Fibroblast of mammary gland (primary cell): ENCODE data around the gene USP20.

ENCODE experiments used
- DNase-seq: peaks from one replicate; pipeline ENCODE4 v3.0.0-alpha.2; 2010; ENCODE audit warnings: low read depth
- H3K4me3 ChIP-seq: 2 replicates; pipeline ENCODE4 v1.5.1; 2011; ENCODE audit warnings: low read depth, mild to moderate bottlenecking, low read length, moderate library complexity; ENCODE audit not compliant: control insufficient read depth
- CTCF ChIP-seq: conservative IDR thresholded peaks from 2 replicates; pipeline ENCODE4 v1.5.1; 2011; ENCODE audit warnings: low read depth, low read length, inconsistent platforms; ENCODE audit not compliant: control insufficient read depth, insufficient read depth

Gene USP20

GRCh38 chr9:129914051-129914450, 78.8 kb downstream of the USP20 start:
- no peak for TF ChIP-seq CTCF
- no peak overlapping the region for H3K4me3 ChIP-seq
- DNase-seq: no peak

- H3K4me3 ChIP-seq: no peak overlapping the region
- no peak for TF ChIP-seq CTCF
- DNase-seq: no peak
Observed at GRCh38 chr9:129916707-129917106, 81.4 kb downstream of the USP20 start.

GRCh38 chr9:129918296-129918950, 83.2 kb downstream of the USP20 start:
- no peak for DNase-seq
- H3K4me3 ChIP-seq: no peak overlapping the region

GRCh38 chr9:129919277-129919676, 84.0 kb downstream of the USP20 start:
- no peak for DNase-seq
- TF ChIP-seq CTCF: no peak
- H3K4me3 ChIP-seq: no peak overlapping the region

More at GRCh38 chr9:129918296-129918950, 83.2 kb downstream of the USP20 start:
- TF ChIP-seq CTCF: no peak

GRCh38 chr9:129919841-129920240, 84.6 kb downstream of the USP20 start:
- DNase-seq: no peak
- H3K4me3 ChIP-seq: no peak overlapping the region
- TF ChIP-seq CTCF: no peak

- no peak for TF ChIP-seq CTCF
- no peak for DNase-seq
- no peak overlapping the region for H3K4me3 ChIP-seq
Observed at GRCh38 chr9:129921905-129922304, 86.6 kb downstream of the USP20 start.

GRCh38 chr9:129923589-129923988, 88.3 kb downstream of the USP20 start:
- TF ChIP-seq CTCF: no peak
- H3K4me3 ChIP-seq: no peak overlapping the region
- DNase-seq: no peak
